ENCODE measurements around the gene ZCCHC10. TPM values are rescaled to one million over a fixed set of nuclear protein-coding genes. Genes with fewer than 3 reads are reported as not detected.
"Not testable (repeated sequence)": the region's sequence is repeated elsewhere in the genome, so short reads cannot be mapped to it uniquely, and the experiment has no call there.

The ZCCHC10 gene
- total and polyA plus RNA-seq, 2 donors (not counting 1 experiment from before 2014, with no cell fraction given) = 7.4 to 33.1 TPM

DNA sequence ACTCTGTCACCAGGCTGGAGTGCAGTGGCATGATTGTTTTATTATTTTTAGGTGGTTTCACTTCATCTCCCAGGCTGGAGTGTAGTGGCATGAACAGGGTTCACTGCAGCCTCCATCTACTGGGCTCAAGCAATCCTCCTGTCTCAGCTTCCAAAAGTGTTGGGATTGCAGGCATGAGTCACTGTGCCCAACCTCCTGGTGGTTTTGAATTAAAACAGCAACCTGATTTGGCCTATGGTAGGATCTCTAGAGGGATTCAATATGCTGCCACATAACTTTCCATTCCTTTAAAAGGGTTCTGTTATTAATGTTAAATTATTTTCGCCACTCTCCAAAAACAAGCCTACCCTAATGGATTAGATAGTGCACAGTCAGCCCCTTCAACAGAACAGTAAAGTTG is 15.6 kb upstream of the ZCCHC10 start:
- Histone ChIP-seq H3K79me2 (ENCODE audit: control insufficient read depth, insufficient read depth, low read length) (no peaks in the 10 kb centered on the region), H3K27me3 (ENCODE audit: control insufficient read depth, insufficient read depth, low read length) (no peaks in the 10 kb centered on the region), H4K20me1 (ENCODE audit: control insufficient read depth, extremely low read depth, insufficient read depth, low read length) (no peaks in the 10 kb centered on the region), H3K9me3 (ENCODE audit: control insufficient read depth, insufficient read depth, low read depth, low read length) (no peaks in the 10 kb centered on the region), H2AFZ (ENCODE audit: low read length) (no peak overlapping the region), H3K9ac (ENCODE audit: insufficient read depth, low read length) (no peak overlapping the region), H3K36me3 (ENCODE audit: control insufficient read depth, insufficient read depth, low read length) (no peaks in the 10 kb centered on the region), H3K4me2 (ENCODE audit: extremely low read depth, insufficient read depth, low read length) (no peak overlapping the region), H3K4me3 (replicated peaks in 1 of 4; ENCODE audit: control extremely low read depth in 1 of 4, insufficient read depth in 1 of 4, low read depth in 3 of 4, low read length in 4 of 4) (no peak overlapping the region), H3K27ac (ENCODE audit: insufficient read depth, low read length) (no peak overlapping the region), H3K4me1 (ENCODE audit: control insufficient read depth, extremely low read depth, insufficient read depth, low read length) (no peaks in the 10 kb centered on the region)
- DNase-seq (ENCODE audit: low read depth in 2 of 2) = peak; percentile 43 to 46
- TF ChIP-seq EZH2 (IDR thresholded peaks at IDR 0.05; ENCODE audit: low read length, missing control alignments) = no peak
- TF ChIP-seq CTCF (conservative IDR thresholded peaks at IDR 0.05 in 1 of 2, IDR thresholded peaks at IDR 0.05 in 1 of 2; ENCODE audit: low read depth in 1 of 2, low read length in 2 of 2) = peak in 1 of 2 donors; percentile 23

GRCh38 chr5:133041157-133041784 is 14.9 kb upstream of the ZCCHC10 start:
- Histone ChIP-seq H3K9me3 (ENCODE audit: control insufficient read depth, insufficient read depth, low read depth, low read length) (no peaks in the 10 kb centered on the region), H3K79me2 (ENCODE audit: control insufficient read depth, insufficient read depth, low read length) (no peaks in the 10 kb centered on the region), H3K4me2 (ENCODE audit: extremely low read depth, insufficient read depth, low read length) (no peak overlapping the region), H2AFZ (ENCODE audit: low read length) (no peak overlapping the region), H3K27me3 (ENCODE audit: control insufficient read depth, insufficient read depth, low read length) (no peaks in the 10 kb centered on the region), H4K20me1 (ENCODE audit: control insufficient read depth, extremely low read depth, insufficient read depth, low read length) (no peaks in the 10 kb centered on the region), H3K27ac (ENCODE audit: insufficient read depth, low read length) (no peak overlapping the region), H3K36me3 (ENCODE audit: control insufficient read depth, insufficient read depth, low read length) (no peaks in the 10 kb centered on the region), H3K4me3 (replicated peaks in 1 of 4; ENCODE audit: control extremely low read depth in 1 of 4, insufficient read depth in 1 of 4, low read depth in 3 of 4, low read length in 4 of 4) (no peak overlapping the region), H3K4me1 (ENCODE audit: control insufficient read depth, extremely low read depth, insufficient read depth, low read length) (no peaks in the 10 kb centered on the region), H3K9ac (ENCODE audit: insufficient read depth, low read length) (no peak overlapping the region)
- no peak for TF ChIP-seq CTCF (conservative IDR thresholded peaks at IDR 0.05 in 1 of 2, IDR thresholded peaks at IDR 0.05 in 1 of 2; ENCODE audit: low read depth in 1 of 2, low read length in 2 of 2)
- no peak for TF ChIP-seq EZH2 (IDR thresholded peaks at IDR 0.05; ENCODE audit: low read length, missing control alignments)
- DNase-seq (ENCODE audit: low read depth in 2 of 2) = no peak

- H3K36me3 ChIP-seq (ENCODE audit: control insufficient read depth, insufficient read depth, low read length); H3K79me2 ChIP-seq (ENCODE audit: control insufficient read depth, insufficient read depth, low read length); H3K4me2 ChIP-seq (ENCODE audit: extremely low read depth, insufficient read depth, low read length); DNase-seq (ENCODE audit: low read depth in 2 of 2); H3K9me3 ChIP-seq (ENCODE audit: control insufficient read depth, insufficient read depth, low read depth, low read length); H2AFZ ChIP-seq (ENCODE audit: low read length); H3K27me3 ChIP-seq (ENCODE audit: control insufficient read depth, insufficient read depth, low read length); H4K20me1 ChIP-seq (ENCODE audit: control insufficient read depth, extremely low read depth, insufficient read depth, low read length); H3K4me3 ChIP-seq (replicated peaks in 1 of 4; ENCODE audit: control extremely low read depth in 1 of 4, insufficient read depth in 1 of 4, low read depth in 3 of 4, low read length in 4 of 4); H3K27ac ChIP-seq (ENCODE audit: insufficient read depth, low read length); H3K9ac ChIP-seq (ENCODE audit: insufficient read depth, low read length); H3K4me1 ChIP-seq (ENCODE audit: control insufficient read depth, extremely low read depth, insufficient read depth, low read length): not testable (repeated sequence)
Measured at GRCh38 chr5:133036677-133037076, 10.3 kb upstream of the ZCCHC10 start.

Data from fibroblast of lung (primary cell).